ENCODE measurements around the gene C1QTNF3.
"Not testable (repeated sequence)": the region's sequence is repeated elsewhere in the genome, so short reads cannot be mapped to it uniquely, and the experiment has no call there.

Gene C1QTNF3

GRCh38 chr5:34015120-34015822 lies 27.7 kb downstream of the C1QTNF3 start:
- Histone ChIP-seq H3K4me1 (ENCODE audit: control insufficient read depth, insufficient read depth, low read length) (no peaks in the 10 kb centered on the region), H3K27me3 (ENCODE audit: control insufficient read depth, insufficient read depth, low read length) (no peaks in the 10 kb centered on the region), H3K4me3 (ENCODE audit: low read length) (no peak overlapping the region), H3K9me3 (ENCODE audit: control insufficient read depth, low read length) (no peaks in the 10 kb centered on the region), H3K36me3 (ENCODE audit: control insufficient read depth, insufficient read depth, low read length) (no peaks in the 10 kb centered on the region), H3K9ac (ENCODE audit: low read length) (no peak overlapping the region)

- H3K4me1 ChIP-seq (ENCODE audit: control insufficient read depth, insufficient read depth, low read length), result no peaks in the 10 kb centered on the region
- H3K9me3 ChIP-seq (ENCODE audit: control insufficient read depth, low read length), result no peaks in the 10 kb centered on the region
- H3K27me3 ChIP-seq (ENCODE audit: control insufficient read depth, insufficient read depth, low read length), result no peaks in the 10 kb centered on the region
- H3K4me3 ChIP-seq (ENCODE audit: low read length), result no peak overlapping the region
- no peaks in the 10 kb centered on the region for H3K36me3 ChIP-seq (ENCODE audit: control insufficient read depth, insufficient read depth, low read length)
- no peak overlapping the region for H3K9ac ChIP-seq (ENCODE audit: low read length)
Observed at GRCh38 chr5:34014626-34015025, 28.4 kb downstream of the C1QTNF3 start.

GRCh38 chr5:34013547-34013946 lies 29.5 kb downstream of the C1QTNF3 start:
- H3K4me3 ChIP-seq (ENCODE audit: low read length), result no peak overlapping the region
- H3K36me3 ChIP-seq (ENCODE audit: control insufficient read depth, insufficient read depth, low read length), result no peaks in the 10 kb centered on the region
- peaks cover 9% of the 10 kb centered on the region for H3K4me1 ChIP-seq (ENCODE audit: control insufficient read depth, insufficient read depth, low read length)
- no peaks in the 10 kb centered on the region for H3K9me3 ChIP-seq (ENCODE audit: control insufficient read depth, low read length)
- H3K9ac ChIP-seq (ENCODE audit: low read length), result no peak overlapping the region
- no peaks in the 10 kb centered on the region for H3K27me3 ChIP-seq (ENCODE audit: control insufficient read depth, insufficient read depth, low read length)

GRCh38 chr5:34012791-34013190 lies 30.2 kb downstream of the C1QTNF3 start:
- H3K36me3 ChIP-seq (ENCODE audit: control insufficient read depth, insufficient read depth, low read length), result no peaks in the 10 kb centered on the region
- peaks cover 9% of the 10 kb centered on the region for H3K4me1 ChIP-seq (ENCODE audit: control insufficient read depth, insufficient read depth, low read length)
- H3K4me3 ChIP-seq (ENCODE audit: low read length), result no peak overlapping the region
- H3K27me3 ChIP-seq (ENCODE audit: control insufficient read depth, insufficient read depth, low read length), result no peaks in the 10 kb centered on the region
- H3K9me3 ChIP-seq (ENCODE audit: control insufficient read depth, low read length), result no peaks in the 10 kb centered on the region
- no peak overlapping the region for H3K9ac ChIP-seq (ENCODE audit: low read length)

- Histone ChIP-seq H3K4me3 (ENCODE audit: low read length) (no peak overlapping the region), H3K9ac (ENCODE audit: low read length) (no peak overlapping the region), H3K36me3 (ENCODE audit: control insufficient read depth, insufficient read depth, low read length) (no peaks in the 10 kb centered on the region), H3K27me3 (ENCODE audit: control insufficient read depth, insufficient read depth, low read length) (no peaks in the 10 kb centered on the region), H3K9me3 (ENCODE audit: control insufficient read depth, low read length) (no peaks in the 10 kb centered on the region), H3K4me1 (ENCODE audit: control insufficient read depth, insufficient read depth, low read length) (peaks cover 15% of the 10 kb centered on the region)
Observed at GRCh38 chr5:34011536-34011935, 31.5 kb downstream of the C1QTNF3 start.

- H3K9ac ChIP-seq (ENCODE audit: low read length); H3K27me3 ChIP-seq (ENCODE audit: control insufficient read depth, insufficient read depth, low read length); H3K4me3 ChIP-seq (ENCODE audit: low read length); H3K36me3 ChIP-seq (ENCODE audit: control insufficient read depth, insufficient read depth, low read length); H3K9me3 ChIP-seq (ENCODE audit: control insufficient read depth, low read length): not testable (repeated sequence)
- H3K4me1 ChIP-seq (ENCODE audit: control insufficient read depth, insufficient read depth, low read length), result peaks cover 15% of the 10 kb centered on the region
Observed at GRCh38 chr5:34010146-34010545, 32.9 kb downstream of the C1QTNF3 start.

GRCh38 chr5:34009610-34010009 lies 33.4 kb downstream of the C1QTNF3 start:
- H3K9ac ChIP-seq (ENCODE audit: low read length), result no peak overlapping the region
- H3K4me3 ChIP-seq (ENCODE audit: low read length), result no peak overlapping the region
- H3K9me3 ChIP-seq (ENCODE audit: control insufficient read depth, low read length), result no peaks in the 10 kb centered on the region
- no peaks in the 10 kb centered on the region for H3K36me3 ChIP-seq (ENCODE audit: control insufficient read depth, insufficient read depth, low read length)
- peaks cover 15% of the 10 kb centered on the region for H3K4me1 ChIP-seq (ENCODE audit: control insufficient read depth, insufficient read depth, low read length)
- no peaks in the 10 kb centered on the region for H3K27me3 ChIP-seq (ENCODE audit: control insufficient read depth, insufficient read depth, low read length)

- no peaks in the 10 kb centered on the region for H3K9me3 ChIP-seq (ENCODE audit: control insufficient read depth, low read length)
- peak overlapping the region; percentile 40 for H3K4me3 ChIP-seq (ENCODE audit: low read length)
- peaks cover 15% of the 10 kb centered on the region for H3K4me1 ChIP-seq (ENCODE audit: control insufficient read depth, insufficient read depth, low read length)
- no peaks in the 10 kb centered on the region for H3K27me3 ChIP-seq (ENCODE audit: control insufficient read depth, insufficient read depth, low read length)
- no peaks in the 10 kb centered on the region for H3K36me3 ChIP-seq (ENCODE audit: control insufficient read depth, insufficient read depth, low read length)
- peak overlapping the region; percentile 73 for H3K9ac ChIP-seq (ENCODE audit: low read length)
Observed at GRCh38 chr5:34008802-34009201, 34.2 kb downstream of the C1QTNF3 start.

GRCh38 chr5:34007621-34008600 lies 35.1 kb downstream of the C1QTNF3 start, which contains the start of gene AMACR:
TSS of gene AMACR (minus strand) at chr5:34008050. CDS start at chr5:34008019, 31 bp downstream.
- peaks cover 15% of the 10 kb centered on the region for H3K4me1 ChIP-seq (ENCODE audit: control insufficient read depth, insufficient read depth, low read length)
- H3K27me3 ChIP-seq (ENCODE audit: control insufficient read depth, insufficient read depth, low read length), result no peaks in the 10 kb centered on the region
- peak within 1 kb of the TSS; percentile 73 for H3K9ac ChIP-seq (ENCODE audit: low read length)
- no peaks in the 10 kb centered on the region for H3K36me3 ChIP-seq (ENCODE audit: control insufficient read depth, insufficient read depth, low read length)
- peak within 1 kb of the TSS; percentile 40 for H3K4me3 ChIP-seq (ENCODE audit: low read length)
- H3K9me3 ChIP-seq (ENCODE audit: control insufficient read depth, low read length), result no peaks in the 10 kb centered on the region

GRCh38 chr5:34007201-34007620 lies 35.8 kb downstream of the C1QTNF3 start:
- peak overlapping the region; percentile 40 for H3K4me3 ChIP-seq (ENCODE audit: low read length)
- H3K4me1 ChIP-seq (ENCODE audit: control insufficient read depth, insufficient read depth, low read length), result peaks cover 15% of the 10 kb centered on the region
- no peaks in the 10 kb centered on the region for H3K27me3 ChIP-seq (ENCODE audit: control insufficient read depth, insufficient read depth, low read length)
- H3K36me3 ChIP-seq (ENCODE audit: control insufficient read depth, insufficient read depth, low read length), result no peaks in the 10 kb centered on the region
- no peaks in the 10 kb centered on the region for H3K9me3 ChIP-seq (ENCODE audit: control insufficient read depth, low read length)
- H3K9ac ChIP-seq (ENCODE audit: low read length), result peak overlapping the region; percentile 73

- H3K27me3 ChIP-seq (ENCODE audit: control insufficient read depth, insufficient read depth, low read length), result no peaks in the 10 kb centered on the region
- no peak overlapping the region for H3K9ac ChIP-seq (ENCODE audit: low read length)
- no peaks in the 10 kb centered on the region for H3K36me3 ChIP-seq (ENCODE audit: control insufficient read depth, insufficient read depth, low read length)
- no peak overlapping the region for H3K4me3 ChIP-seq (ENCODE audit: low read length)
- no peaks in the 10 kb centered on the region for H3K9me3 ChIP-seq (ENCODE audit: control insufficient read depth, low read length)
- peaks cover 23% of the 10 kb centered on the region for H3K4me1 ChIP-seq (ENCODE audit: control insufficient read depth, insufficient read depth, low read length)
Observed at GRCh38 chr5:34005681-34006080, 37.3 kb downstream of the C1QTNF3 start.

GRCh38 chr5:34005211-34005610 lies 37.8 kb downstream of the C1QTNF3 start:
- Histone ChIP-seq H3K9ac (ENCODE audit: low read length) (no peak overlapping the region), H3K4me1 (ENCODE audit: control insufficient read depth, insufficient read depth, low read length) (peaks cover 23% of the 10 kb centered on the region), H3K4me3 (ENCODE audit: low read length) (no peak overlapping the region), H3K36me3 (ENCODE audit: control insufficient read depth, insufficient read depth, low read length) (no peaks in the 10 kb centered on the region), H3K27me3 (ENCODE audit: control insufficient read depth, insufficient read depth, low read length) (no peaks in the 10 kb centered on the region), H3K9me3 (ENCODE audit: control insufficient read depth, low read length) (no peaks in the 10 kb centered on the region)
